Superior temporal gyrus (tissue), 1 donor: ENCODE measurements around the gene TEDC2.

ENCODE experiments used
- DNase-seq: peaks from one replicate; pipeline ENCODE4 v3.0.0-alpha.2; 2016; ENCODE audit errors: extremely low spot score

The TEDC2 gene

GRCh38 chr16:2466667-2467527, 7.0 kb downstream of the TEDC2 start:
- DNase-seq, result no peak

- DNase-seq, result no peak
These were observed 7.8 kb downstream of the TEDC2 start for GRCh38 chr16:2467528-2468232.

GRCh38 chr16:2468233-2468724, 8.4 kb downstream of the TEDC2 start:
- no peak for DNase-seq

- no peak for DNase-seq
These were observed 9.0 kb downstream of the TEDC2 start for GRCh38 chr16:2468725-2469398.

- no peak for DNase-seq
These were observed 9.7 kb downstream of the TEDC2 start for GRCh38 chr16:2469399-2470233.

- no peak for DNase-seq
These were observed 10.3 kb downstream of the TEDC2 start for GRCh38 chr16:2470234-2470601.

GRCh38 chr16:2470603-2471015, 10.7 kb downstream of the TEDC2 start:
- no peak for DNase-seq

GRCh38 chr16:2471016-2471652, 11.2 kb downstream of the TEDC2 start, which contains the start of gene NTN3:
NTN3 (plus strand) TSS chr16:2471297; CDS start chr16:2471702, 405 bp downstream.
- DNase-seq, result no peak

GRCh38 chr16:2471653-2472487, 12.0 kb downstream of the TEDC2 start:
- DNase-seq, result no peak

GRCh38 chr16:2472488-2472864, 12.6 kb downstream of the TEDC2 start:
- no peak for DNase-seq

- no peak for DNase-seq
These were observed 13.1 kb downstream of the TEDC2 start for GRCh38 chr16:2472885-2473445.

- DNase-seq, result no peak
These were observed 13.6 kb downstream of the TEDC2 start for GRCh38 chr16:2473446-2473926.

GRCh38 chr16:2473999-2474876, 14.3 kb downstream of the TEDC2 start:
- DNase-seq, result peak; percentile 59

- DNase-seq, result peak; percentile 84
These were observed 15.0 kb downstream of the TEDC2 start, which contains the start of gene TBC1D24 for GRCh38 chr16:2474877-2475412. TBC1D24 (plus strand) TSS chr16:2475127; CDS start chr16:2496149, 21,022 bp downstream.

- no peak for DNase-seq
These were observed 15.8 kb downstream of the TEDC2 start for GRCh38 chr16:2475413-2476344.

- DNase-seq, result no peak
These were observed 16.4 kb downstream of the TEDC2 start for GRCh38 chr16:2476345-2476720.

GRCh38 chr16:2476741-2477140, 16.8 kb downstream of the TEDC2 start:
- no peak for DNase-seq
